Renal cortex interstitium (tissue), 11 donors: ENCODE results near the gene FAM241B. TPM values are rescaled to one million over a fixed set of nuclear protein-coding genes. Genes with fewer than 3 reads are reported as not detected.

Experiments used
- DNase-seq, 11 donors: peaks; one replicate each; pipeline ENCODE4 v3.0.0-alpha.2; 2013; ENCODE audit warnings: low read depth in 9 of 11, low spot score in 4 of 11; ENCODE audit errors: extremely low read depth in 1 of 11
- polyA plus RNA-seq, 3 donors: library from polyadenylated mRNA; unstranded; fragments of 120-200 nt; gene quantifications; one replicate each; pipeline ENCODE4 v1.2.1, GENCODE V29; 2013; ENCODE audit not compliant: insufficient read length in 3 of 3

Gene FAM241B
- polyA plus RNA-seq, 3 donors, result 9.4 to 10.0 (median 9.9) TPM

DNA sequence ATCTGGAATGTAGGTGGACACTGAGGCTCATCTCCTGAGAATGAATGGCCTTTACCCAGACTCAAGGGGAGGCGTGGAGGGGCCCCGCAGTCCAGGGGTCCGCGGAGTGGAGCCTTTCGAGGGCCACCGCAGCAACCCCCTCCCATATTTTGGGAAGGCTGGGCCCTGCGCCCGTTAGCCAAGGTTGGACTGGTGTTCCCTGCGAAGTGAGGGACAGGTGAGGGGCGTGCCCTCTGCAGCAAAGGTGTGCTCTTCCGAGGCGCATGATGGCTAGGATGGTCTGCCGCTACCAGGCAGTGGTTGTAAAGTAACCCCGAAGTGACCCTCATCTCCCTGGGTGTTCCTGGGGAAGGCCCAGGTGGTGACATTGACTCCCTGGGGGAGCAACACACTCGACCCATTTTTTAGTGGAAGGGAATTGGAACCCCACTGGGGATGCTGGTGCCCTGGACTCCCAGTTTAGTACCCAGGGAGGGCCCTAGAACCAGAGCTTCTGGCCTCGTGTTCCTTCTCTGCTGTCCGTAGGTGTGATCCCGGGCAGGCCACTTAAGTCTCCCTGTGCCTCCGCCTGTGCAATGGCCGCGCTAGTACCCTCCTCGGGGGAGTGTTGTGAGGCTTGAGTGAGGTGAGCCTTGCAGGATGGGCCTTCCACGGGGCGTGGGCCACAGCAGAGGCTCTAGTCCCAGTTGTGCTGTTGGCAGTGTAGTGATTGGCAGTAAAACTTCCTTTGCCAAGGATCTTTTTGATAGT lies 779 bp downstream of the FAM241B start:
- no peak for DNase-seq

DNA sequence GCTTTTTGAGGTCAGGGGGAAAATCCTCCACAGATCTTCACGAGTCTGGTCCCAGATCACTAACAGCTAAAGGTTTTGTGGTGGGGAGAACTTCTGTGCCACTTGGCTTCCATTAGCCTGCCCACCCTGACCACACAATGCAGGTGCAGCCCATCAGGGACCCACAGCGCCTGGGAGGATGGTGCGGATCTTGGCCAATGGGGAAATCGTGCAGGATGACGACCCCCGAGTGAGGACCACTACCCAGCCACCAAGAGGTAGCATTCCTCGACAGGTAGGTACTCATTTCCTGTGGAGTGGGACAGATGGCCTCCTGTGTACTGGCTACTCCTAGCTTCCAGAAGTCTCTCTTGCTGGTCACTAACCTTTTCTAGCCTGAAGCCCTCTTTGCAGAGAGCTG lies 1.5 kb downstream of the FAM241B start:
- DNase-seq, result no peak

DNA sequence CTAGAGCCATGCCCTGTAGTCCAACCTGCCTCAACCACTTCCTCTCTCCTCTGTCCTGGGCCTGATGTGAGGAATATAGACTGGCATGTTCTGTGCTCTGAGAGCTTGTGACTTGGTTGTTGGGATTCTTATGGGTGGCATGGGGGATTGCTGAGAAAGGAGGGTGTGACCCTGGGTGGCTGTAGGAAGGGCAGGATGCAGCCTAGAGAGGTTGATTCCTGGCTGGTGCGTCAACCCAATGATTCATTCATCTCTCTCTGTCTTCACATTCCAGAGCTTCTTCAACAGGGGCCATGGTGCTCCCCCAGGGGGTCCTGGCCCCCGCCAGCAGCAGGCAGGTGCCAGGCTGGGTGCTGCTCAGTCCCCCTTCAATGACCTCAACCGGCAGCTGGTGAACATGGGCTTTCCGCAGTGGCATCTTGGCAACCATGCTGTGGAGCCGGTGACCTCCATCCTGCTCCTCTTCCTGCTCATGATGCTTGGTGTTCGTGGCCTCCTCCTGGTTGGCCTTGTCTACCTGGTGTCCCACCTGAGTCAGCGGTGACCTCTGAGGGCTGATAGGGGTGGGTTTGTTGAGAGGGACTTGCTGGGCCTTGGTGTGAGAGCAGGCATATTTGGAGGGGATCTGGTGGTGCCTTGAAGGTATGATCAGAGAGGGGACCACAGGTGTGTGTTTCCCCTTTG lies 2.6 kb downstream of the FAM241B start:
- no peak for DNase-seq

DNA sequence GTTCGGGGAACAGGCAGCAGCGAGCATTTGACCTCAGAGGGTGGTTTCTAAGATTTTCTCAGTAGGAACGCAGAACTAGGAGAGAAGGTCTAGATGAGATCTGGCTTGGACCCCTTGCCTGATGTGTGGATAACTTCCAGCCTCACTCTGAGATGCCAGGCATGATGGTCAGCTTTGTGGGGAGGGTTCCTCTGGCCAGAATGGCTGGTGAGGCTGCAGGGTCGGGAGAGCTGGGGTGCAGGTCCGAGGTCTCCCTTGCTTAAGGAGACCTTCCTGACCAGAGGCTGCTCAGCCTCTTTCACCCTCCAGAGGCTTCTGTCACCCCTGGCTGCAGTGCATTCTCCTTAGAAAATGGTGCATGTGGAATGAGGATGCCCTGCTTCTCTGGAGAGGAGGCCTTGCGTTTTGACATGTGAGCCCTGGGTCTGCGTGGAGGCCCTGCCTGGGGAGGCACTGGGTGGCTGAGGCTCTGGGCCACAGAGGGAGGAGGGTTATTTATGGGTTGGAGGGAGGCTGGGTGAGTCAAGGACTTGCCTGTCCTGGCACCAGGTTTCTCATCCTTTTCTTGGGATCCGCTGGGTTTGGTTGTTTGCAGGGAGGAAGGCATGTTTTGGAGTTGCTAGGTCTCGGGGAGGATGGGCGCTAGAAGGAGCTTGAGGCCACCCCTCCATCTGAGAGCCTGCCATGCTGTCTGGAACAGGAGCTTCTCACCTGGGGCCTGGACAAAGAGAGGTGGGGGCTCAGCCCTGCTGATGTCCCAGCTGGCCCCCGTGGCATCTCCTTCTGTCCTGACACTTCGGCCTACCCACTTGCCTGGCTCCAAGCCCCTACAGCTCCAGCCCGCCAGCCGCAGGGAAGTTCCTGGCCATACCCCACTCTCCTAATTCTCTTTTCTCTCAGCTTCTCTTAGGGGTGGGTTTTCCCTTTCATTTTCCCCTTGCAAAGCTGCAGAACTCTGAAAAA lies 3.9 kb downstream of the FAM241B start:
- no peak for DNase-seq

DNA sequence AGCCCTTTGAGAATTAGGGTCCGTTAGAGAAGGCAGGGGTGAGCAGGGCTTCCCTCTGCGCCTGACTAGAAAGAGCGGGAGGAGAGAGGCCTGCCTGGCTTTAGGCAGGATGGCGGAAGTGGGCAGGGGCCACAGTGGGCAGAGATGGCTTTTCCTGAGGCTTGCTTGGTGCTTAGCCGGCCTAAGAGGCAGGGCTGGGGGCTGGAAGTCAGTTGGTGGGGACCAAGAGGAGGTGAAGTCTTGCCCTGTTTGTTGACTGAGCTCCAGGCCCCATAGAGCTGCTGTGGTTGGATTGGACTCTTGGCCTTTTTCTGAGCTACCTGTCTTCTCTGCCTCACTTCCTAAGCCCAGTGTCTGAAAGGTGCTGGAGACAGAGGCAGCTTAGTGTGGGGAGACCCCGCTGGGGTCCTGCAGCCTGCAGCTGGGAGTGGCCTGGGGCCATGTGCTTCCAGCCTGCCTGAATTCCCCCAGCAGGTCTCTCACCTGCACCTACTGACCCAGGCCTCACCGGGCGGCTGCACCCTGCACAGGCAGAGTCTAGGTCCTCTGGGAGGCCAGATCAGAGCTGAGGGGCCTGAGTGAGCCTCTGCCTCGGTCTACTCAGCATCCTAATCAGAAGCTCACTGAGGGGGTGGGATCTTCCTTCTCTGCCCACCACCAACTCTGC lies 4.8 kb downstream of the FAM241B start:
- no peak for DNase-seq

DNA sequence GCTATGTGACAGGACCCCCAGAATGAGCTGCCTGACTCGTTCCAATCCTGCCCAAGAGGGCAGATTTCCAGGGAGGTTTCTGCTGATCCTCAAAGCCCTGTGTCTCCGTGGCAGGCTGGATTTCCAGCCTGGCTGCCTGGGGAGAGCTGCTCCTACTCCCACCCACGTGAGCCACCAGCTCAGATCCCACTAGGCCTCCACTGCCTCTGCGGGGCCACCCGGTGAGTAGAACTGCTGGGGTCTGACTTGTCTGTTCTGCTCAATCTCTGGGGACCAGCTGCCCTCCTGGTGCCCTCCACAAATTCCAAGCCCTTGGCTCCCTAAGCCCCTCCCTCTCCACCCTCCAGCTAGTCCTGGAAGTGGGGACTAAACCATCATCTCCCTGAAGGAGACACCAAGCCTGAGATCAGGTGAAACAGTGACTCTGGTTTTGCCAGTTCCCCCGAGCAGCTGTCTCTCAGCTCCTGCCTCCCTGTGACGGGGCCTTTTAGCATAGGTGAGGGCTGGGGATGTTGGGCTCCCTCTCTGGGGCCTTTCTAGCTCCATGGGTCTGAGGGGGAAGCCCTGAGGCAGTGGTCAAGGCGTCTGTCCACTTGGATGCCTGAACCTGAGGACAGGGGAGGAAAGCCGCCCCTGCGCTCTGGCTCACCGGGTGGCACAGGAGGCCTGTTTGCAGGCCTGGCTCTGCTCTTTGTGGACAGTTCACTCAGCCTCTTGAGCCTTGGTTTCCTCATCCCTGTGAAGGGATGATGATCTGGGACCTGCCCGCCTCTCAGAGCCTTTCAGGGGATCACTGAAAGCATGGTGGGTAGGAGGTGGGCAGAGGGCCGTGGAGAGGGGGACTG lies 5.6 kb downstream of the FAM241B start:
- no peak for DNase-seq

DNA sequence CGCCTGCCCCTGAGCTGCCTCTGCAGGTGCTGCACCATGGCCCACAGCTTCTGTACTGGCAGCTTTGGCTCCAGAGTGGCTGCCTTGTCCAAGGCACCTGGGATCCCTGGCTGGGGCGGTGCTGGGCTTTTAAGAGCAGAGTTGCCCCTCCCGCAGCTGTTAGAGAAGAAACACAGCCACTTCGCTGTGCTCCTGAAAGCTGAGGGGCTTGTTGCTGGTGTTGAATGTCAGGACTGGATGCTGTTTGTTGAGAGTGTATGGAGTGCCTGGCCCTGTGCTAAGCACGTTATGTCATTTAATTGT lies 6.2 kb downstream of the FAM241B start:
- no peak for DNase-seq

DNA sequence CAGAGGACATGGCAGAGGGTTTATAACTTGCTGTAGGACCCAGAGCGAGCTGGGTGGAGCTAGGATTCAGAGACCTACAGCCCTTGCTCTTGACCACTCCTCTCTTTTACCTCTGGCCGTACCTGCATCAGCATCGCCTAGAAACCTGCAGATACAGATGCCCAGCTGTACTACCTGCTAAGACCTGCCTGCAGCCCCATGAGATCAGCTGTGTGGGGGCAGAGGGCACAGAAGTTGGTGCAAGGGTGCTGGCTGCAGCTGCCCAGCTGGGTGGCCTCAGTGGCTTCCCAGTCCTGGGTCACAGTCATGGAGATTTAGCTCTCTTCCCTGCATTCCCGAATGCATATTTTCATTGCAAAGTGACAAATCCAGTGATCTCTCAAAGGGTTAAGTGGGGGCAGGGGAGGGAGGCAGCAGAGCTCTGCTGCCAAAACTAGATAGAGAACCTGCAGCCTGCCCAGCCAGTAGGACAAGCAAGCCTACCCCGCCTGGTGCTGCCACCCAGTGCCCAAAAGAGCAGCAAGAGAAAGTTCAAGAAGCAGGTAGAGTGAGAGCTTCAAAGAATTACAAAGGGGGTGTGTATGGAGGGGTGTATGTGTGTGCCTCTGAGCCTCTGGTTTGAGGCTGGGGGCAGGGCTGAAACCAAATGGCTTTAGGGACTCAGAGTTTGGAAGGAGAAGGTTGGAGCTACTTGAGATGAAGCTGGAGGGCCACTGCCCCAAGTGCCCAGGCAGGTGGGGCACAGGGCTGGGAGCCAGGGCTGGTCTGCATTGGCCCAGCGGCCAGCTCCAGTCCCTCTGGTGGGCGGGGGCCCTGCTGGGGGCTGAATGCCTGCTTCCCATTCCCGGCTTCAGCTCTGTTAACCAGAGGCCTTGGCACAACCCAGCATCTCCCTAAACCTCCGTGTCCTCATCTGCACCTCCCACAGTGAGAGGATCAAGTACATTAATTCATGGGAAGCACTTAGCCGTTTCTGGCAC lies 6.9 kb downstream of the FAM241B start:
- DNase-seq, result no peak

DNA sequence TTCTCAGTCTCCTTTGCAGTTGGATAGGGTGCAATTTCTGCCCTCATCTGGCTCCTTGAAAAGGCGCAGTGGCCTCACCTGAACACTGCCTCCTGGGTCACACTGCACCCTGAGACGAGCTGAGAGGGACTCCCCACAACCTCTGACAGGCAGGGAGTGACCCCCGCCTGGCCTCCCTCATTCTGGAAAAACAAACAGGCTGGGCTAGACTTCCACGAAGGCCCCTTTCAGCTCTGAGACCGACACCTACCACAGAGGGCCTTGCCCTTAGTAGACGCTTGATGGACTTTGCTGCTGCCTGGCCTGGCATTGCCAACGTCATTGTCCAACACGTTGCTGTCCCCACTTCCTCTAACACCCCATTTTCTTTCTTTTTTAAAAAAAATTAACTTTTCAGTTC lies 8.6 kb downstream of the FAM241B start:
- no peak for DNase-seq

DNA sequence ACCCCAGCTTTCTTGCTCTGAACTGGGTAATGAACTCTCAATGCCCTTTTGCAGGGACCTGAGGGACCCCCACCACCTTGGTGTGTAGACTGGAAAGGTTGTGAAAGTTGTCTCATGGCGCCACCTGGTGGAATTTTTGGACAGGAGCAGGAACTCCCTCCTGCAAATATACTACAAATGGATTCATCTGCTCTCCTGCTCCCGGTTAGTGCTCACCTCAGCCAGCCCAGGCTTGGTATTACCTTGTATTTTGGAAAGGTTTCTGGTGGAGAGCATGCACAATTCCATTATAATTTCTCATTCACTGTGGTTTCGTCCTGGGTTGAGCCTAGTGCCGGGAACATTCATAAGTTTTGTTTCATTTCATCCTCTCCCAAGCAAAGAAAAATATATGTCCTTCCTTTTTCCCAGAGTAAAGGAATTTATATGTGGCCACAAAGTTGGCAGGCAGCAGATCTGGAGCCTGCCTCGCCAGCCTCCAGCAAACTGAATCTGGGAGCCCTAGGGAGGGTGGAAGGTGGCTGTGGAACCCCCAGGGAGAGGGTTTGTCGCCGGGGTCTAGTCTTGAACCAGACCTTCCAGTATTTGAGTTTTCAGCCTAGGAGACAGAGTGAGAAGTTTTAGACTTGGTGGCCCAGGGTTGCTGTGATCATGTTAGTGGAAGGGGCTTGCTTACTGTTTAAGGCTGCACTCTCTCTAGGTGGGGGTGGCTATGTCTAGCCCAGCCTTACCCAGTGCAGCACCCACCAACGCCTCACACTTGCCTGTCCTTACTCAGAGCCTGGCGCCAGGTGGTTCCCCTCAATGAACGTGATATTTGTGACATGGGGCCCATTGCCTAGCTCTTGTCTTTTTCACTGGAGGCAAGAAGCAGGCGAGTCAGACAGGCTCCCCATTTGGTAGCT lies 9.5 kb downstream of the FAM241B start:
- DNase-seq, result peak in 5 of 11 donors; percentile 54 to 73 (median 65)

DNA sequence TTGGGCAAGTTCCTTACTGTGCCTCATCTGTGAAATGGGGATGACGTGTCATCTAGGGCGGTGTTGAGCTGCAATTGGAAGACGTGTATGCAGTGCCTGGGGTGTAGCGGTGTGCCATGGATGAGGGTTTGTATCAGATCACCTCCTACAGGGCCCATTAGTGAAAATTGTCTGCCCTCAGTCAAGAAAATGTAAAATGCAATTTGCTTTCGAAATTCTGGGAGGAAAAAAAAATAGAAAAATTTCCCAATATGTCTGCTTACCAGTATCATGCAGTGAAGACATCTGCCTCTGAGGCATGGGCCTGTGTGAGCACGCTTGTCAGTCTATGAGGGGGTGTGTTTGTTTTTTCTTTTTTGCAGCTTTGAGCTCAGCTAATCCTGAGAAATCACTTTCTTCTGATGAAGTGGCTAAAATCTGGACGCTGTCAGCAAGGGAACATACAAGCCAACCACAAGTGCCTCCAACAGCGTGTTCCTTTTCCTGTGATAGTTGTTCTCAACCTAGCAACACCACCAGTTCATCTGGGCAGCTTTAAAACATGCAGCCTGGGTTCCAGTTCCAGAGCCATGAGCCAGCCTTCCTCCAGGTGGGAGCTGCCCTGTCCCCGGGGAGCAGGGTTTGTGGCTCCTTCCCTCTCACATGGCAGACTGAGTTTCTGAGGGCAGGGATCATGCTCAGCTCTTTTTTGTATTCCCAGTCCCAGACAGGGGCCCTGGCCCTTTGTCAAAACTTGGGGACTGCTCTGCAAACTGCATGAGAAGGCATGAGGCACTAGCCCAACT lies 10.3 kb downstream of the FAM241B start:
- DNase-seq, result no peak

DNA sequence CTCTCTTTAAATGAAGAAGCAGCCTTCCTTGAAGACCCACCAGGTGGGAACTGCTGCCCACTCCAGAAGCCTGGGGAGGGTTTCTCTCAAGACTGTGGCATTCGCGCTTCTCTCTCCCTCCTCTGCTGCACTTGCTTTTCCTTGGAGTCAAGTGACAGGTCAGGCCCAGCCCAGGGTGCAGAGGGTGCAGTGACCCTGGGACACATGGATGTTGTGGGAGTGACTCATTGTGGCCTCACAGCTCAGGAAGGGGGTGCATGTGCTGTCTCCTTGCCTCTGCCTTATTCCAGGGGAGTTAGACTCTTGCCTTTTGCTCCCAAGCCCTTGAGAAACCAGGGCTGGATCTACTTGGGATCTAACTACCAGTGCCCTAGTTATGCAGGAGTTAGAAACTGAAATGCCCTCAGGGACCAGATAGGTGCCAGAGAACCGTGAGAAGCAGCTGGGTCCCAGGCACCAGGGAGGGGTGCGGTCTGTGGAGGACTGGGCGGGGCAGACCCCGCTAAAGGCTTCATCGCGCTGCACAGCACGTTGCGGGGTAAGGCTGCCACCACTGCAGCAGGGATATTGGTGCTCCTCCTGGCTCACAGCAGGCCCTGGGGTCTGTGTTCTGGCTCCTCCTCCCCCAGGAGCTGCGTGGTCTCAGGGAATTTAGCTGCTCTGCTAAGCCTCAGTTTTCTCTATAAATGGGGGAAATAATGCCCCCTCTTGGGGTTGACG lies 11.4 kb downstream of the FAM241B start:
- DNase-seq, result no peak

DNA sequence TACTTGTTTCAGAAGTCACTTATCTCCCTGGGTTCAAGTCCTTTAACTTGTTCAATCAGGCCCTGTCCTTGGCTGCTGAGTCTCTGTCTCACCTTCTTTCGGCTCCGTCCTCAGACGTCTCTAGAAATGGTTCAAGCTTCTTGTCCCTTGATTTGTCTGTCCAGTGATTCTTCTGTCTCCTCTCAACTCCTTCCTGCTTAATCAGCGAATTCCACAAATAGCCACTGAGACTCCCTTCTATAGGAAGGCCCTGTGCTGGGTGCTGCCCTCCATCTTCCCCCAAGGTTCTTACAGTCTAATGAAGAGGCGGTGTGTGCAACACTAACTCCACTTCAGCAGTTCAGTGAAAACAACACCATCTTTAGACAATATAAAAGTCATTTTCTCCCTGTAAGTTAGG lies 12.7 kb downstream of the FAM241B start:
- no peak for DNase-seq

DNA sequence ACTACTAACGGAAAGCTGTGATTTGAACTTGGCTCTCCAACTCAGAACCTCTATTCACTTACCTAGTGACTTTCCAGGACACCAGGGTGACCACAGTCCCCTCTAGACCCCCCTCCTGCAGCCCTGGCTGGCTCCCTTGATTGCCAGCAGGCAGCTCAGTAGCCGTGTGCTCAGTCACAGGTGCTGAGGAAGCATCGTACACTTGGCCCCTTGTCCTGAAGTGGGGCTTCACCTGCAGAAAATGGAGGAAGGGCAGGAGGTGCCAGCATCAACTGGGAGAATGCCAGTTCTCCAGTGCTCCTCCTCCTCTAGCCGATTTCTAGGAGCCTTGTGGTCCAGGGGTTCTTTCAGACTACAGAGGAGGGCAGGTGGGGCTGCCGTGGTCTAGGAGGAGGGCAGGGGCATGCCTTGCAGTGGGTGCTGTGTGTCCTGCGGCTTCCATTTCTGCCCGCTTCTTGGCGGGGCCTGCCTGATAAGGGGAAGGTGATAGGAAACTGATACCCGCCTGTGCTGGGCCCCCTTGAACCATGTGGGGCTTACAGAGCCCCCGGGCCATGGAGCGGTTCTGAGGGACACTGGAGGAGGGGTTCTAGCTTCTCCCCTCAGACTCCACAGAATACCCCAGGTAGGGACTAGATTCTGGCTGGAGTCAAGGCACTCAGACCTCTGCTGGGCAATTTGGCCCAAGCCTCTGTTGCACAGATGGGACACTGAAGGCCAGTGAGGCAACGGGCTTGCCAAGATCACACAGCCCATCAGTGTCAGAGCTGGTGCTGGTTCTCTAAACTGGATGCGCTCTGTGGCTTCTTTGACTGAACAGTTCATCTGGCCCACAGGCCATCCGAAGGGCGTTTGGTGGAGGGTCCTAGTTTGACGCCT lies 14.0 kb downstream of the FAM241B start:
- no peak for DNase-seq
